Loucy (cell line): ENCODE measurements around the gene CLNK.

ENCODE experiments used
- CTCF ChIP-seq: fragments of 200-600 bp; sonication (generic); conservative IDR thresholded peaks from 2 replicates; pipeline ENCODE4 v1.5.1; 2014; ENCODE audit warnings: mild to moderate bottlenecking, antibody characterized with exemption, low read length
- EZH2phosphoT487 ChIP-seq: fragments of 200-600 bp; IDR thresholded peaks from 2 replicates; pipeline ENCODE4 v1.6.1; 2018; ENCODE audit warnings: antibody characterized with exemption, mild to moderate bottlenecking, moderate library complexity, borderline replicate concordance

DNA sequence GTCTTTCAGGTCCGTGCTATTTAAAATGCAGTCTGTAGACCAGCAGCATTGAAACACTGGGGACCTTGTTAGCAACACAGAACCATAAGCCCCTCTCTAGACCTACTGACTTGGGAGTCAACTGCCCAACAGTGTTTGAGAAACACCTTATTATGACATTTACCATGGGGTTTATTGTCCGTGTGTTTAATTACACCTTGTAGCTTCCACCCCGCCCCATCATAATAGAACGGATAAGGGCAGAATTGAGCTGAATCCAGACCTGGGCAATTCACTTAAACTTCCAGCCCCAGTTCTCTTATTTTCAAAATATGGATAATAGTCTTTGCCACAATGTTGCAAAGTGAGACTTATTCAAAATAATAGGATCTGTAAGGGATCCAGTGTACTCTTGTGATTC is 30.6 kb upstream of the CLNK start:
- TF ChIP-seq CTCF, result no peak
- no peak for TF ChIP-seq EZH2phosphoT487
